ENCODE results near the gene ZNF385C.

- TF ChIP-seq CTCF (IDR thresholded peaks at IDR 0.05) (no peak), POLR2A (IDR thresholded peaks at IDR 0.05) (no peak)
Observed at GRCh38 chr17:42059815-42060214, 38.5 kb downstream of the ZNF385C start.
